ENCODE results near the gene ANKRD23.

ANKRD23 gene

DNA sequence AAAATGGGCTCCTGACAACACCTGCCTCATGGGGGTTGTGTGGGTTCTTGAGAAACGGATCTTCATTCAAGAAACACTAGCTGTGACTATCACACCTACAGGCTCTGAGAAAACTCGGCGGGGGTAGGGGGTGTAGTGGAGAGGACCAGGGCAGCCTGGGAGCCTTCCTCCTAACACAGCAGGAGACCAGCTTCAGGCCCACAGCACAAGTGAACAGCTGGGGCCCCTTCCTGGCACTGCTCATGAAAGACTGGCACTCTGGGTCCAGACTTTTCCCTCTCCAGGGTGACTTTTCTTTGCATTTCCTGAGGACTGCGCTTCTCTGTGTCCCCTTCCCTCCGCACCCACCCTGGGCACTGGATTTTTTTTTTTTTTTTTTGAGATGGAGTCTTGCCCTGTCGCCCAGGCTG is 33.2 kb upstream of the ANKRD23 start:
- DNase-seq: no peak

DNA sequence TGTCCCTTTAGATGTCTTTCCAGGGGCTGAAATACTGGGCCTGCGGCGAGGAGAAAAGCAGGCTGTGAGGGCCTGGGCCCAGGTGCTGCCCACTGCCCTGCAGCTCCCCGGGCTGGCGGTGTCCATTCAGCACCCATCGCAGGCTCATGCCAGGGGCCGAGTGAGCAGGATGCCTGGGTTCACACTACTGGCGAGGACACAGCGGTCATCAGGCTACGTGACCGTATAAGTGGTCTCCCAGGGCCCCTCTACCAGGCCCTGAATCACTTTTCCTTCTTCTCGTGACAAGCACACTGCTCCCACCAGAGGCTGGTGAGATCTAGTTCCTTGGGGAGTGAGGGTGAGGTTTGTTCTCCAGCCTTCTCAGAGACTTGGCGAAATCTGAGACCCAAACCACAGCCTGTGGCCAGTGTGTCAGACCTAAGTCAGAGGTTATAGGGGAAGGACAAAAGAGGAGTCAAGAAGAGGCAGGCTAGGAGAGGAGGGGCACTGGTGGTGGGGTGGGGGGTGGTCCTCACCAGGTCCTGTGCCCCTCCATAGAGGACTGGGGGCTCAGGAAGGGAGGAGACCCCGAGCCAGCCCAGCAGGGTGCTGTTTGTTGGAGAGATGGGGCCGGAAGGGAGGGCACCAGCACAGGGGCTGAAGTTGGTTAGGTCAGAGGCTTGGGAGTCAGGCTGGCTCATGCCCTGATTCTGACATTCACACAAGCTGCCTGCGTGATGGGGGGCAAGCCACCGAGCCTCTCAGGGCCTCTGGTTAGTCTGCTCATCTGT is 32.6 kb upstream of the ANKRD23 start:
- DNase-seq: no peak

DNA sequence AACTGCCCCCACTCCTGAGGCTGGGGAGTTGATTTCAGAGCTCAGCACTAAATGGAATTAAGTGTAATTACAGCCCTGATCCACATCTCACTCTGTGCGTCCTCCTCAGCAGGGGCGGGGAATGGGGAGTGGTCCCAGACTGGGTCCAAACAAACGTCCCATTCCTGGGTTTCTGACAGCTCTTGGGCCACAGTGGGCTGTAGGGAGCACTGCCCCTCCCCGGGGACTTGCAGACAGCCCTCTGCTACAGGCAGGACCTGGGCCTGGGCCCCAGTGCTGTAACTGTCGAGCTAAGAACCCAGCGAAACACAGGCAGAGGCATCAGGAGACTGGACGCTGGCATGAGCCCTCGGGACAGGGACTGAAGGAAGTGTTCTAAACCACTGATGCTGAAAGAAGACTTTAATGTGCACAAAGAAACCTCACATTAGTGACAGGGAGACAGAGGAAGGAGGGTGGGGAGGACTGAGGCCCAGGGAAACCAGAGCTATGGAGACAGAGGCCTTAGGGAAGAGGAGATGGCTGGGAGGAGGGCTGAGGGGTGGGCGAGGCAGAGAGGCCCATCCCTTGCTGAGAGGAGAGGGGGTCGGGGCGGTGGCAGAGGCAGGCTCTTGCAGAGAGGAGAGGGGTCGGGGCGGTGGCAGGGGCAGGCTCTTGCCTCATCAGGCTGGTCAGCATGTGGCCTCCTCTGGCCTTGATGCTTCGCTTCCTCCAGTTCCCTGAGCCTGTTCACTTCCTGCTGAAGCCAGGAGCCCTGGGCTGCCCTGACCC is 31.9 kb upstream of the ANKRD23 start:
- no peak for DNase-seq

DNA sequence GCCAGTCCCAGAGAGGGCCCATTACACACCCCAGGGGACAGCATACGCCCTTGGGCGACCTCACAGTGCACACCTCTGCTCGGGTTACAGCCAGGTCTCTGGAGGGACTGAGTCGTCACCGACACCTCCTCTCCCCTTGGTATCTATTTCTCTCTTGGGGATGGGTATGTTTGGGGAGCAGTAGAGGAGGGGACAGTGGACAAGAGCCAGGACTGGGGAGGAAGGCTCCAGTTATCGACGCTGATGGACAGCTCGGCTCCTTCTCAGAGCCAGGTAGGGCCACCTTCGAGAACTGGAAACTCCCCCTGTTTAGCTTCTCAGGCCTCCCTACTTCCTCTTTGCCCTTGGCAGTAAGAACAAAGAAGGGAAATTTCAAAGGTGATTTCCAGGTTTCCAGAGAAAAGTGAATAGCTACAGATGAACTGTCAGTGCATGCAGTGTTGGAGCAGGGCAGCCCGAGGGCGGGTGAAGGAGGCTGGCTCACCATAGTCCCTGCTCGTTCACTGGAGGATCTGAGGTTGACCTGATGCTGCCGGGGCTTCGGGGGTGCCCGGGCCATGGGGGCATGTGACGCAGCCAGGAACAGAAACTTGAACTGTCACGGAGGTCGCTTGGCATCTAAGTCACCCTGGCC is 30.5 kb upstream of the ANKRD23 start:
- no peak for DNase-seq

DNA sequence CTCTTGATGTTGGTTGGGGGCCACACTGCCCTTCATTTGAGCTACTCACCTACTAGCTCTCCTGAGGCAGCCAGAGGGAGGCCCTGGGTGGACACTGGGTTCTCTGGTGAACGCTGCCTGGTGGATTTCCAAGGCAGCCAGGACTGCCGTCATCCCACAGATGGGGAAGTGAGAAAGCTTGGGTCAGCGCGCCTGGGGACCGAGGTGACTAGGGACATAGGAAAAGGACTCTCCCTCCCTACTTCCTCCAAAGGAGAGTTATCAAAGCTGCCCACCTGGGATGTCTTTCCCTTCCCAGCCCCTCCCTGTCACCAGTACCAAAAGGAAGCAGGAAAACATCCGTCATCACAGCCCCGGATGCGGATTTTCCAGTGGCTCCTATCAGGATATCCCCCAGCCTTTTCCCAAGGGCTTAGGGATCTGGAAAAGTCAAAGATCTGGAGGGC is 29.9 kb upstream of the ANKRD23 start:
- DNase-seq: no peak

DNA sequence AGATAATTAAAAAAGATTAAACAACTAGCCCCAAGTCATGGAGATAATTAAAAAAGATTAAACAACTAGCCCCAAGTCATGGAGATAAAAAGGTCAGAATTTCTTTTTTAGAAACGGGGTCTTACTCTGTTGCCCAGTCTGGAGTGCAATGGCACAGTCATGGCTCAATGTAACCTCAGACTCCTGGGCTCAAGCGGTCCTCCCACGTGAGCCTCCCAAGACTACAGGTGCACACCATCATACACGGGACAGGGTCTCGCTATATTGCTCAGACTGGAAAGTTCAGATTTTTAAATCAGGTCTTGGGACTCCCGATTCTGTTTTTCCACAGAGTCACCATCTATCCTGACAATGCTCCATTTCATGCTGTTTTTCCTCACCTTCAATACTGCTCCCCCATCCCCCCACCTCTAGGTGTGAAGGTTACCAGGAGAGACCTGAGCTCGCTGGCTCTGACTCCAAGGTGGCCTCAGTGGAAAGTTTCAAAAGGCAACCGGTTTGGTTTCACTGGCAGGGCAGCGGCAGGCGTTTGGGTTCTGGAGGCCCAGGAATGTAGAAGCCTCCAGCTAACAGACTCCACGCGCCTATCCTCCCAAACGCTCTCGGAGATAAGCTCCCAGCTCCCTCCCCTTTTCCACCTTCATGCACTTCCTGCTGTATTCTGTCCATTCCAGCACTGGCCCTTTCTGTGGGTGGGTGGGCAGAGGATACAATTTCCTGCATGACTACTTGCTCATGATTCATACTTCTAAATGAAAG is 28.9 kb upstream of the ANKRD23 start:
- DNase-seq: no peak

DNA sequence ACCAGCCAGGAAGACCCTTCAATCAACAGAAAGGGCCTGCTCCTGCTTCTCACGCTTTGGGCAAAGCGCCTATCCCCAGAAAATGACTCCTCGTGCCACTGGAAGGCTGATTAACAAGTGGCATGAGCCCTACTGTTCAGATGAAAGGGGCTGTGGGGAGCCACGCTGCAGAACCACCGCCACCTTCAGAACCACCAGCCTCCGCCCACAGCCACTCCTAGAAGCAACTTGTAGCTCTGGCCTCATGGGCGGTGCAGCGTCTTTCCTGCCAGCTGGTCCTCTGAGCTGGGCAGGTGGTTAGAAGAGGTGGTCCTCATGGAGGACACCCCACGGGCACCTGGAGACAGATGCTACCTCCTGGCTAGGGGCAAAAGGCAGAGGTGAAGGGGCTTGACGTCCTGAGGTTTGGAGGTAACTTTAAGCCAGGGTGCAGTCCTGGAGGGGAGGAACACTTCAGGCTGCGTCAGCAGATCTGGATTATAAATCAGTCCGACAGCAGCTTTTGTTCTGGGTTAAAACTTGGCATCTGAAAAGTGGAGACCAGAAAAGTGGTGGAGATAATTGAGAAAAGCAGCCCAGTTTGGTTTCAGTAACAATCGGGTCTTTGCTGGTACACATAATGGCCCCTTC is 26.9 kb upstream of the ANKRD23 start:
- DNase-seq: peak; percentile 78

DNA sequence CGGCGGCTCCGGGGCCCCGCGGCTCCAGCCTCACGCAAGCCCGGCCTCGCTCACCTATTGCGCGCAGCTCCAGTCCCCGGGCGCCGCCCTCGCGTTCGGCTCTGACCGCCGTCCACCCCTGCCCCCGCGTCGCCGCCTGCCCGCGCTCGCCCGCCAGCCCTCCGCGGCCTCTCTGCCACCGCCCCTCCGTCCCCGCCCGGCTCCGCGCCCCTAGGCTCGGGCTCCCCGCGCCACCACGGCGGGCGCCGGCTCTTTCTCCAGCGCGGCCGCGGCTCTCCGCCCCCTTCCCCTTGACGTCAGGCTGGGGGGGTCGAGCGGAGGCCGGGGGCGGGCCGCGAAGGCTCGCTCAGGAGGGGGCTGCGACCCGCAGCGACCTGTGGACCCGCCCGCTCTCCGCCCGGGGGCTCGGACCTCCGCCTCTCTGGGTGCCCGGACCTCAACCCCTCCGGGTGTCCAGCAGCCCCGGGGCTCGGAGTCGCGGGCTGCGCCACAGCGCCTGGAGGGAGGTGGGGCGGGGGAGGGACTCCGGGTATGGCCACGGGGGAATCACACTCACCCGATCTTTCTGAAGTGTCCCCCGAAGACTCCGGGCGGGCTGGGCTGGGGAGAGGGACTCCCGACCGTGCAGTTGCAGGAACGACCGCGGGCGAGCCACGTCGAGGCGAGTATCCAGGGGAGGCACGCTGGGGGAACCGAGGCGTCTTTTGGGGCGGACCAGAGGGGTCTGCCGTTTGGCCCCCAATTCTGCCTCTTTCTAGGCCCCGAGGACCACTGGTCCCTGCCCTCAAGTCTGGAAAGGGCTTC is 26.2 kb upstream of the ANKRD23 start, which contains the start of gene SEMA4C:
Gene SEMA4C (minus strand): TSS at position 259 of the 804 bp plus-strand sequence. CDS start 2,194 bp downstream, outside the sequence.
- DNase-seq: peak; percentile 65

DNA sequence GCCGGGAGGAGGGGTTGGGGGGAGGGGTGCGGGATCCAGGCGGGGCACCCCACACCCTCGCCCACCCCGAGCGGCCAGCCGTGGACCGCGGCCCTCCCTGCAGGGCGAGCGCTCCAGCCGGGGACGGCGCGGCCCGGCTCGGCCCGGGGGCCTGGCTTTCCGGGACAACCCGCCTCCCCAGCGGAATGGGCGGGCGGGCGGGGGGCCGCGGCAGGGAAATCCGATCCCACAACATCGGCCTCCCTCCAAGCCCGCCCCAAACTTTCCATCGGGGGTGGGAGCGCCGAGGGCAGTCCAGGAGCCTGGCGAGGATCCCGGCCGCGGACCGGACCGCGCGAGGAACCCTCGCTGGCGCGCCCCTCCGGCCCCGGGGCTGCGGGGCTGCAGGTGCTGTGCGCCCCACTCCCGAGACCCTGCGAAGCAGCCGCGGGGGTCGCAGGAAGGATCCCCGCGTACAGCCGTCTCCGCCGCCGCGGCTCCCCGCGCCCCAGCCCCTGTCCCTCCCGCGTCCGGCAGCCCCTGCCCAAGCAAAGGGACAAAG is 25.5 kb upstream of the ANKRD23 start:
- DNase-seq: no peak

DNA sequence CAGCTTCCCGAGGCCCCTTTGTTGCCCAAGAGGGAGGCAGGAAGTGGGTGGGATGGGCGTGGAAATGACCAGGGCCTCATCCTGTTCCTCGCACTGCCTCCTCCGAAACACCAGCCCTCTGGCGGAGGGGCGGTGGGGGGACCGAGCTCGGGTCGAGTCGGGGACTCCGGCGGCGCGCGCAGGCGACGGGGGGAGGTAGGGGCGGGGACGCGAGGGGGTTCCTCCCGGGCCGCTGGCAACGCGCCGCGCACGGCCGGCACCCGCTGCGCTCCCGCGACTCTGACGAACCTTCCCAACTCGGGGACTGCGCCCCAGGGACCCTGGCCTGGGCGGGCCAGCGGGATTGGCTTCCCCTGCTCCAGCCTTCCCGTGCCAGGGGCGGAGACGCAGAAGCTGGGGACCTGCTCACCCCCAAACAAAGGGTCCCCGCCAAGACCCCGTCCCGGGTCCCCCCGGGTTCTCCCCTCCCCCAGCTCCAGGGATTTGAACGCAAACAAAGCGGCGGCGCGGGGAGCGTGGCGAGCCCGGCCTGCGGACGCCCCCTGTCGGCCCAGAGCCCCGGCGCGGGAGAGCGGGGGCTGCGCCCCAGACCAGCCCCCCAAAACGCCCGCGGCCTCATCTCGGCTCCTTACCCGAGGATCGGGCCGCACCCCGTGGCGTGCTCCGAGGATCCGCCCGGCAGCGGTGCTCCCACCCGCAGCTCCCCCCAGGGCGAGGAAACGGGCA is 24.9 kb upstream of the ANKRD23 start:
- peak; percentile 92 for DNase-seq

DNA sequence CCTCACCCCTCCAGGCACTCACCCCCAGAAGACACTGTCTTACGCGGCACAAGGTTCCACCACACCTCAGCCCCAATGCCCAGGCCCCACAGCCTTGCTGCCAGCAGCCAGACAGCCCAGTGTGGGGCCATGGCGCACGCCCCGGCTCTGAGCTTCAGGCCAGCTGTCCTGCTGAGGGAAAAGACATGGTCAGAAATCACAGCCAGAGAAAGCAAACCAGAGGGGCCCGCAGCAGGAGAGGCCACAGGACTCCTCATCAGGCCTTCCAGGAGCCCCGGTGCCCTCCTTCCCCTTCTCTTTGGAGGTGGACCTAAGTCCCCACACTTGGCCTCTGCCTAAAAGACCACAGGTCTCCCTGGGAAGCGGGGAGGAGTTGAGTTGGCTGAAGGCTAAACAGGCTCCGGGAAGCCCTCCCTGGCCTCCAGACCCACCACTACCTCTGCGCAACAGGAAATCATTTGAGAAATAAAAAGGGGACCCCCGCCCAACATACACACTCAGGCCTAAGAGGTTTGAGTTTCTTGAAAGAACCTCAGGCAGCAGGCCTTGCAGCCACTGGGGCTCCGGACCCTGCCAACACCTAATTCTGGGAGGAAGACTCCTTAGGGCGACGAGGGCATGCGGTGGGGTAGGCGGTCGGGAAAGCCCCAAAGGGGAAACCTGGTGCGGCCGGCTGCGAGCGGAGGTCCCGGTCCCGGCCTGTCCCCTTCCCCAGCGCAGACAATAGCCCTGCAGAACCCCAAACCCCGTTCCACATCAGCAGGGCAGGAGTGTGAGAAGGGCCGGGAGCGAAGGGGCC is 24.1 kb upstream of the ANKRD23 start:
- DNase-seq: peak; percentile 47

DNA sequence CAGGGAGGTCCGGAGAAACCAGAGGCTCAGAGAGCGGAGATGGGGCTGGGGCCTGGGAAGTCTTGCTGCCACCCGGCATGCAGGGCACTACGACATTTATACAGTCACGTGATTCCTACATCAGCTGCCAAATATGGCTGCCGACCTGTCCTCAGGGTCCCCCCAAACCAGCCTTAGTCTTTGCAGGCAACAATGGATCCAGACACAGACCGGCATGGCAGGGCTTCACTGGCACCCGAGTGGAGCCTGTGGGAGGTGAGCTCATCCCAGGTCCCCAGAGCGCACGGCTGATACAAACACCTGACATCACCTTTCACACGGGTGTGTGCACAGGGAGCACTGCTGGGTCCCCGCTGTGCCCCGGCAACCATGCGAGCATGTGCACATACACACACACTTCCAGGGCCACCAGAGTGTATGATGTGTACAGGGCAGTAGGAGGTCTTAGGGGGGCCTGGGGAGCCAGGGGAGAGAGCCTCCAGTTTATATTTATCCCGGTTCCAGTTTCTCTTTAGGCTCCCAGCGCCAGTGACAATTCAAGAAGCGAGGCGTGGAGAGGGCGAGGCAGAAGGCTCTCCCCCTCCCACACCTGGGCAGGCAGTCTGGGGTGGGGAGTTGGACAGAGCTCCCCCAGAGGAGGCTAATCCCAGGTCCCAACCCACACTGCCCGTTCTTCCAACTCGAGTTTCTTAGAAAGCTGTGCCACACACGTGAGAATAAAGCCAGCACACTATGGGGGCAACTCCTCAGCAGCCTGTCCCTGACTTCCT is 23.4 kb upstream of the ANKRD23 start:
- DNase-seq: no peak

DNA sequence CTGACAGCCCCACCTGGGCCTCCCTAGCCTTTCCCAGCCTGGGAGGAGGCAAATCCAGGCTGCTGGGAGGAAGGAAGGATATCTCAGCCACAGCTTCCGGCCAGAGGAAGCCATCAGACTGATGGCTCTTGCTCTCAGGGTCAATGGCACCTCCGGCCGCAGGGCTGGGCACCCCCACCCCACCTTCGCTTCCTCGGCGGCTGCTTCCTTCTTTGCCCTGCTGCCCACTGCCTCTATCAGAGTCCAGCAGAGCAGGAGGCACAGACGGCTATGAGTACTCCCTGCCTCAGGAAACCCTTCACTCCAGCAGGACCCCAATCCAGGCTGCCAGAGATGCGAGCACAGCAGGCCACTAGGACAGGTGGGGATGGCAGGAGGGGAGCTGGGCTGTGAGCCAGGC is 22.8 kb upstream of the ANKRD23 start:
- no peak for DNase-seq

DNA sequence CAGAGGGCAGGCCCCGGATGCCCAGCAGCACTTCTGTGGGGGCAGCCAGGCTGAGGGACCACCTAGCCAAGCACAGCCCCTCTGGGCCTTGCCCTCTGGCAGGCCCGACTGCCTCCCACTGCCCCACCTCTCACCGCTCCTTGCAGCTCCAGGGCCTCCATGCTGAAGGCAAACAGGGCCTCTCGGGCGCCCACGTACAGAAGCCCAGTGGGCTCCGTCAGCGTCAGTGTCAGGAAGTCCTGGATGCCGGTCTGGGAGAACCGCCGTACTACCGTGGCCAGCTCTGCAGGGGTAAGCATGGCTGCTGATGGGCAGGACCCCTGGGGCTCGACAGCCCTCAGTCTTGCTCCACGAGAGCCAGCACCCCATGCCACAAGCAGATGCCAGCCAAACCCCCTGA is 22.3 kb upstream of the ANKRD23 start:
- DNase-seq: no peak

DNA sequence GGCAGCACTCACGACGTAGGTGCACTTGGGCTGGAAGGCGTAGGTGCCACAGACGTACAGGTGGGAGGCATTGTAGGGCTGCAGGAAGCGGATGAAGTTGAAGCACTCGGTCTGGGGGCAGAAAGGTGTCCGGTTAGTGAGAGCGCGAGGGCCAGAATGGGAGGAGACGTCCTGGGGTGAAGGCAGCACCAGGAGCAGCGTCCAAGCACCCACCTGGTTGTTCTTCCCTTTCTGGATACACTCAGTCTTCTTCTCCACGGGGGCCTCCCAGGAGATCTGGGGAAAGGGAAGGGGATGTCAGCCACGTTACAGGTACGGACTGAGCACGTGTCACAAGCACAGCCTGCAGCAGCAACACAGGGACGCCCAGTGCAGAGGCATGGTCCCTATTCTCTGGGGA is 21.8 kb upstream of the ANKRD23 start:
- no peak for DNase-seq

DNA sequence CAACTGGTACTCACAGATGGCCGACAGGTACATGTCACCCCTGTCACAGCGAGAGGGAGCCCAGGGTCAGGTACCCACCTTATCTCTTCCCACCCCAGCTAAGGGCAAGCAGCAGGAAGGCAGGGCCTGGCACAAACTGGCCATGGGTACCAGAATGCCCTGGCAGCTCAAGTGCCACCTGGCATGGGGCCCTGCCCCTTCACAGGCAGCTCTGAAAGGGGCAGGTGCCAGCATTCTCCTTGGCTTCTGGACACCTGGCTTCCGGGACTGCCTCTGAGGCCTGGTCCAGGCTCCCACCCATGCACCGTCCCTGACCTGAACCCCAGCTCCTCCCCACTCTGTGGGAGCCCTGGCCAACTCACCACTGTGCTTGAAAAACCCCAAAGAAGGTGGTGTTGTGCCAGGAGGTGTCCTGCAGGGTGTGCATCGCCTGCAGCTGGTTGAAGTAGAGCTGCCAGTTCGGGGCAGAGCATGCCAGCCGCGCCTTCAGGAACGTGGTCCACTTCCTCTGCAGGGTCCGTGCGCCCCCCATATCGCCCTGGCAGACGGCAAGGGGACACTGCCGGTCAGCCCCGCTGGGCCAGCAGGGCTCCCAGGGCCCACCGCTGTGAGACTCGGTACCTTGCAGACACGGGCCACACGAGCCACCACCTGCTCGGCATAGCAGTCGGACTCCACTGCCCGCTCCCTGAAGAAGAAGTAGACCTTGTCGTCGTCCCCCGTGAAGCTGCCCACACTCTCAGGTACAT is 20.7 kb upstream of the ANKRD23 start:
- DNase-seq: no peak

DNA sequence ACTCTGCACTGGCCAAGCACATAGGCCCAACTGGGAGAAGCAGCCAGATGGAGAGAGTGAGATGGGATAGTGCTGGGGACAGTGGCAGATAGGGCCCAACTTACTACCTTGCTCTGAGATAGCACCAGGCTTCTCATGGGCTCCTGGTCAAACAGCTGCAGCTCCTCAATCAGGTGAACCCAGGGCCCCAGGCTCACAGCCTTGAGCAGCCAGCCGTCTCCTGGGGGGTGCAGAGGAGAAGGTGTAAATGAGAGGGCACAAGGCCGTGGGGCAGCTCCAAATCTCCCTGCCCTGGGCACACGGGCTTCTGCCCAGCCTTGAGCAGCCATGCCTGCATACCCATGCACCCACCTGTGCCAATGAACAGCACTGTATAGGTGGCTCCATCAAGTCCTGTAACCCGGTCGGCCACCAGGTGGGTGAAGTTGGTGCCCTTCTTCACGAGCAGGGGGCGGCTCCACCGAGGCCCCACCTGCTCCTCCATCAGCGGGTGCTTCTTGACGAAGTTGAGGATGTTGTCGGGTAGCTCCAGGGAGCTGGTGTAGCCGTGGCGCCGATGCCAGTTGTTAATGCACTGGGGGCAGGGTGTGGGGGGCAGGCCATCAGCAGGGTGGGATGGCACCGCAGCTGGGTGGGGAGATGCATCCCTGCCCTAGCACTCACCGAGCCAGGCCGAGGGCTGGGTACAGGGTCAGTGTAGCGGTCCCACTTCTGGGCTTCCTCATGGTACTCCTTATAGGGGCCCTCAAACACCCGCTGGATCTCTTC is 19.9 kb upstream of the ANKRD23 start:
- no peak for DNase-seq
